NCI-H187 (cell line): ENCODE measurements around the gene MTOR.

Experiments used
- DNase-seq, 2 experiments: peaks; one replicate each; lab custom pipeline; 2025; lab: John Stamatoyannopoulos, UW

MTOR gene

DNA sequence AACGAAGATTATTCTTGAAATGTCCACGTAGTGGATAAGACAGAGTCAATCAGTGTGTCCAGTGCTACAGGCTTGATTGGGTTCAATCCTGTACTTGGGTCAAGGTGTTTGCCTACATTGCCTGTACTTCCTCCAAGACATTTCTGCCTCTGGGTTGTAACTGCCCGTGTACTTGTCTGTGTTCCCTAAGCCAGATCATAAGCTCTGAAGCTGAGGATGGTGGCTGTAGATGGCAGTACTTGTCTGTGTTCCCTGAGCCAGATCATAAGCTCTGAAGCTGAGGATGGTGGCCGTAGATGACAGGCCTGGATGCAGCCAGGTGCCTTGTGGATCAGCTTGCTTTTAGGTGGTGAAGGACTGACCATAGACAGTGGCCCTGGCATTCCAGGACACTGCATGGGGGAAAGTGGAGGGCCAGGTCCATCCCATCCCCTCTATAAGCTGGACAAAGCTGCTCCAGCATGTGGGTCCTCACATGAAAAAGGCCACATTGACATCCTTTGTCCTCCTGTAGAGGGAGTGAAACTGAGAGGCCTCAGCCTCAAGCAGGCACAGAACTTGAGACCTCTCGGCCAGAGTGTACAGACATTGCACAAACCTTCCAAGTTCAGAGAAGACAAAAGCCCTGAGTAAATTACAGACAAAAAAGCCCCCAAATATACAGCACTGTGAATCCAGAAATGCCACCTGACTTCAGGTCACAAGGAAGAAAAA, 200.5 kb downstream of the MTOR start:
- no peak for DNase-seq

DNA sequence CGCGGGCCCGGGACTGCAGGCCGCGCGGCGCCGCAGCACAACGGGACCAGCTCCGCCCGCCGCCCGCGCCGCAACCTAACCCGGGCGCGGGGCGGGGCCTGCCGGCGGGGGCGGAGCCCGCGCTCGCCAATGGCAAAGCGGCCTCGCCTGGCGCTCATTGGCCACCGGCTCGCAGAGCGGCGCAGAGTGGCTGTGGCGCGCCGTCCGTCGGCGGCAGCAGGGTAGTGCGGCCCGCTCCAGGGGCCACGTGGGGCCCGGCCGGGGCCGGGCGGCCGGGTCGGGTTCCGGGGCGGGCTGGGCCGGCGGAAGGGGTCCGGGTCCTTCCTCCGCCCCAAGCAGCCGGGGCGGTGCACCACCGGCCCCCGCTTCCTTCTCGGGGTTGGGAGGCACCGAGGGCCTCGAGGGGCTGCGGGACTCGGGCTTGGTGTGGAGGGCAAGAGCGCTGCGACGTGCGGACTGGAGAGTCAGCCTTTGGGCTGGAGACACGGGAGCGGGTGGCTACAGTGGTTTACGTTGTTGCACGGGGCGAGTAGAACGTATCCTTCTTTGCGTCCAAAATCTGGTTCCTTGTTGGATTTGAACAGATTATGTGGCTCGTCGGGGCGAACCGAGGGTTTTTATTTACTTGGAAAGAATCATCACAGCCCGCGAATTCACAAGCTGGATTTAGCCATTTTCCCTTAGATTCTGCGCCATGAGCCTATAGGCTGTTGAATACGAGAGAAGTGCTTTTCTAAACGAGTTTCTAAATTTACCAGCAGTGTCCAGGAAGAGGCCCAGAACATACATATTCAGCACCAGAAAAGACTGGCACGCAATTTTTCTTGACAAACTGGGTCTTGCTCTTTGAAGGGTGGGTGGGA, 202.2 kb downstream of the MTOR start, which contains the start of gene SRM:
TSS of gene SRM (minus strand) at position 51 of the 863 bp plus-strand sequence. CDS start 75 bp downstream, outside the sequence.
- peak; percentile 72 to 77 for DNase-seq

DNA sequence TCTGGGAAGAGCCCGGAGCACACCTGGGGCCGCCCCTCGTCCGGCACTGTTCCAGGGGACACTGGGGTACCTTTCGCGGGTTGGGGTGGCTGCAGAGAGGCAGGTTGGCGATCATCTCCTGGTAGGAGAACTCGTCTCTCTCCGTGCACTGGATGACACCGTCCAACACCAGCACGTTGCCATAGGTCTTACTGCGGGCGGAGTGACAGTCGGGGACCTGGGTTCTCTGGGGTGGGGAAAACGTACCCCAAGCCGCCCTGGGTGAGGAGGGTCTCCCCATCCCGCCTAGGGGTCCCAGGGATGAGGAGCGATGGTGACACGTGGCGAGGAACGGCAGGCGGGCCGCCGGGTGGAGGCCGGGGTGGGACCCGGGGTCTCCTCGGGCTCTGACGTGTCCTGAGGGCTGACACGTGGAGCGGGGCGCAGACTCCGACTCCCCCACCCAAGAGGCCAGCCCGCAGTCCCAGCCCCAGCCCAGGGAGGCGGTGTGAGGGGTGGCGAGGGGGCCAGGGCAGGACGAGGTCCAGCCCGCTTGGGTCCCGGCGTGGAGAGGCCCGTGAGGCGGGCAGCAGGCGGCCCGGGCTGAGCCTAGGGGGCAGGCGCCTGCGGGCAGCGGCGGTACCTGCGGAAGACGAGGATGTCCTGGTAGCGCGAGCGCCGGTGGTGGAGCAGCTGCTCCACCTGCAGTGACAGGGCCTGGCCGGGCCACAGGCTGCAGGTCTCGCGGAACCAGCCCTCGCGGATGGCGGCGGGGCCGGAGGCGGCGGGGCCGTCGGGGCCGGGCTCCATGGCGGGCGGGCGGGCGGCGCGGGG, 203.0 kb downstream of the MTOR start:
- DNase-seq = no peak

DNA sequence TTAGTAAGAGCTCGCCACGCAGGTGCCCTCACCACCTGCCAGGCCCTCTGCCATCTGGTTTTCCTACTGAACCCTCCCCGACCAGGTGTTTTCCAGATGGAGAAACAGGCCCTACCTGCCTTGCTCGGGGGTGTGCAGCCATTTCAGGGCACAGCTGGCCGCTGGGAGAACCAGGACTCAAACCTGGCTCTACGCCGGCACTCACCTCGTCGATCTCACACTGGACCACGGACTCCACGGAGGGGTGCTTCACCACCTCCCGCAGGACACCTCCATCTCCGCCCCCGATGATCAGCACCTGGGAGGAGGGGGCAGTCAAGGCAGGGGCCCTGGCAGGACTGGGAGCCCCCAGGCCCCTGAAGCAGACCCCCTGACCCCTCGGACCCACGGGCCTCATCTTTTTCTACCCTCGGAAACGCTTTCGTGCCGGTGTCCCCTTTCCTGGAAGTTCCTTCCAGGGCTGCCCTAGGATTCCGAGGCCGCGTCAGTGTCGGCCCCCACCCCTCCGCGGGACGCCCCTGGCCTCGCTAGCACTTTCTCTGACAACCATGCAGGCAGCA, 203.7 kb downstream of the MTOR start:
- no peak for DNase-seq

DNA sequence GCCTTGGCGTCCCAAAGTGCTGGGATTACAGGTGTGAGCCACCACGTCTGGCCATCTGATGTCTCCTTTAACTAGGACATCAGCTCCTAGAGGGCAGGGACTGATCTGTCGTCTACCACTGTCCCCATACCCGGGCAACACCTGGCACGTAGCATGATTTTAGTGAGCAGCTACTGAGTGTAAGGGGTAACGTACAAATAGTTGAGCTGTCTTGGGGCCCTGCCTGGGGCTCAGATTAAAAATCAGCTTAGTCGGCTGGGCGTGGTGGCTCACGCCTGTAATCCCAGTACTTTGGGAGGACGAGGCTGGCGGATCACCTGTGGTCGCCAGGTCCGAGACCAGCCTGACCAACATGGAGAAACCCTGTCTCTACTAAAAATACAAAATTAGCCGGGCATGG, 204.3 kb downstream of the MTOR start:
- DNase-seq = no peak

DNA sequence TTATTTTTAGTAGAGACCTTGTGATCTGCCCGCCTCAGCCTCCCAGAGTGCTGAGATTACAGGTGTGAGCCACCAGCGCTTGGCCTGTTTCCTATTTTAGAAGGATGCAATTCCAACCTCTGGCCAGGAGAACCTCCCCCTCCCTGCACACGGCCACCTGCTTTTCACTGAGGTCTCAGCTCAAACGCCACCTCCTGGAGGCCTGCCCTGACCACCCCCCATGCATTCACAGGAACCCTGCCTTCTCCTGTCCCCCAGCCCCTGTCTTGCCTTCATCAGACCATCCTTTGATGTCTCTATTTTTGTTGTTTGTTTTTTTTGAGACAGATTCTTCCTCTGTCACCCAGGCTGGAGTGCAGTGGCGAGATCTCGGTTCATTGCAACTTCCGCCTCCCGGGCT, 204.9 kb downstream of the MTOR start:
- no peak for DNase-seq
